HL-60 (cell line): Measurements from ENCODE around the gene CBX1.

Experiments used
- DNase-seq, 2 experiments: peaks; one replicate each; pipeline ENCODE4 v3.0.0-alpha.2; 2010 to 2020; ENCODE audit warnings: low read depth in 1 of 2, low spot score in 1 of 2
- H3K27ac ChIP-seq: fragments of 250-450 bp; sonication (Bioruptor Pico); replicated peaks from 2 replicates; pipeline ENCODE4 v1.5.1; 2020; ENCODE audit warnings: mild to moderate bottlenecking, moderate library complexity
- H3K27me3 ChIP-seq: fragments of 250-450 bp; sonication (Bioruptor Pico); 2 replicates; pipeline ENCODE4 v1.5.1; 2021; ENCODE audit warnings: mild to moderate bottlenecking, moderate library complexity; ENCODE audit not compliant: insufficient read depth, poor library complexity, severe bottlenecking
- H3K4me3 ChIP-seq: replicated peaks from 2 replicates; pipeline ENCODE4 v1.5.1; 2011; ENCODE audit warnings: mild to moderate bottlenecking, control low read depth, low read length; ENCODE audit not compliant: insufficient read depth
- GABPA ChIP-seq: IDR thresholded peaks from 2 replicates; pipeline ENCODE4 v1.6.1; 2012; ENCODE audit warnings: low read depth
- POLR2AphosphoS5 ChIP-seq: IDR thresholded peaks from 2 replicates; pipeline ENCODE4 v1.6.1; 2012; ENCODE audit warnings: low read depth
- SPI1 ChIP-seq: IDR thresholded peaks from 2 replicates; pipeline ENCODE4 v1.6.1; 2012; ENCODE audit warnings: low read depth, mild to moderate bottlenecking, borderline replicate concordance
- TF ChIP-seq, protein P1 (sequence below): IDR thresholded peaks from one replicate; pipeline ENCODE4 v1.5.1; 2011; ENCODE audit warnings: low read length, control low read depth, inconsistent platforms; ENCODE audit not compliant: insufficient read depth
- TF ChIP-seq, protein P2 (sequence below): IDR thresholded peaks from 2 replicates; pipeline ENCODE4 v1.6.1; 2012; ENCODE audit warnings: low read depth; ENCODE audit not compliant: insufficient replicate concordance

The CBX1 gene

DNA sequence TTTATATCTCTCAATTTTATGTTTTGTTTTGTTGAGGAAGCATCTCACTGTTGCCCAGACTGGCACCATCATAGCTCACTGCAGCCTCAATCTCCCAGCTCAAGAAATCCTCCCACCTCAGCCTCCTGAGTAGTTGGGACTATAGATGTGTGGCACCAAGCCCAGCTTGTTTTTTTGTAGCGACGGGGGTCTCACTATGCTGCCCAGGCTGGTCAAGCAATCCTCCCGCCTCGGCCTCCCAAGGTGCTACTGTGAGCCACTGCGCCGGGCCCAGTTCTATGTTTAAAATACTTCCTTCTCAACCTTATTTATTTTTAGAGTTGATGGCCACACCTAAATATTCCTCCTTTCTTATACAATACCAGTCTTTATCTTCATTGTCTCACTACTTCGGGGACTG lies 55.0 kb downstream of the CBX1 start:
- DNase-seq = no peak
- Histone ChIP-seq H3K27me3 (no peaks in the 10 kb centered on the region), H3K27ac (no peak overlapping the region), H3K4me3 (peak overlapping the region; percentile 50; the same call in 1 of the 2 replicates)
- TF ChIP-seq, protein P1, sequence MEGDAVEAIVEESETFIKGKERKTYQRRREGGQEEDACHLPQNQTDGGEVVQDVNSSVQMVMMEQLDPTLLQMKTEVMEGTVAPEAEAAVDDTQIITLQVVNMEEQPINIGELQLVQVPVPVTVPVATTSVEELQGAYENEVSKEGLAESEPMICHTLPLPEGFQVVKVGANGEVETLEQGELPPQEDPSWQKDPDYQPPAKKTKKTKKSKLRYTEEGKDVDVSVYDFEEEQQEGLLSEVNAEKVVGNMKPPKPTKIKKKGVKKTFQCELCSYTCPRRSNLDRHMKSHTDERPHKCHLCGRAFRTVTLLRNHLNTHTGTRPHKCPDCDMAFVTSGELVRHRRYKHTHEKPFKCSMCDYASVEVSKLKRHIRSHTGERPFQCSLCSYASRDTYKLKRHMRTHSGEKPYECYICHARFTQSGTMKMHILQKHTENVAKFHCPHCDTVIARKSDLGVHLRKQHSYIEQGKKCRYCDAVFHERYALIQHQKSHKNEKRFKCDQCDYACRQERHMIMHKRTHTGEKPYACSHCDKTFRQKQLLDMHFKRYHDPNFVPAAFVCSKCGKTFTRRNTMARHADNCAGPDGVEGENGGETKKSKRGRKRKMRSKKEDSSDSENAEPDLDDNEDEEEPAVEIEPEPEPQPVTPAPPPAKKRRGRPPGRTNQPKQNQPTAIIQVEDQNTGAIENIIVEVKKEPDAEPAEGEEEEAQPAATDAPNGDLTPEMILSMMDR = no peak
- TF ChIP-seq, protein P2, sequence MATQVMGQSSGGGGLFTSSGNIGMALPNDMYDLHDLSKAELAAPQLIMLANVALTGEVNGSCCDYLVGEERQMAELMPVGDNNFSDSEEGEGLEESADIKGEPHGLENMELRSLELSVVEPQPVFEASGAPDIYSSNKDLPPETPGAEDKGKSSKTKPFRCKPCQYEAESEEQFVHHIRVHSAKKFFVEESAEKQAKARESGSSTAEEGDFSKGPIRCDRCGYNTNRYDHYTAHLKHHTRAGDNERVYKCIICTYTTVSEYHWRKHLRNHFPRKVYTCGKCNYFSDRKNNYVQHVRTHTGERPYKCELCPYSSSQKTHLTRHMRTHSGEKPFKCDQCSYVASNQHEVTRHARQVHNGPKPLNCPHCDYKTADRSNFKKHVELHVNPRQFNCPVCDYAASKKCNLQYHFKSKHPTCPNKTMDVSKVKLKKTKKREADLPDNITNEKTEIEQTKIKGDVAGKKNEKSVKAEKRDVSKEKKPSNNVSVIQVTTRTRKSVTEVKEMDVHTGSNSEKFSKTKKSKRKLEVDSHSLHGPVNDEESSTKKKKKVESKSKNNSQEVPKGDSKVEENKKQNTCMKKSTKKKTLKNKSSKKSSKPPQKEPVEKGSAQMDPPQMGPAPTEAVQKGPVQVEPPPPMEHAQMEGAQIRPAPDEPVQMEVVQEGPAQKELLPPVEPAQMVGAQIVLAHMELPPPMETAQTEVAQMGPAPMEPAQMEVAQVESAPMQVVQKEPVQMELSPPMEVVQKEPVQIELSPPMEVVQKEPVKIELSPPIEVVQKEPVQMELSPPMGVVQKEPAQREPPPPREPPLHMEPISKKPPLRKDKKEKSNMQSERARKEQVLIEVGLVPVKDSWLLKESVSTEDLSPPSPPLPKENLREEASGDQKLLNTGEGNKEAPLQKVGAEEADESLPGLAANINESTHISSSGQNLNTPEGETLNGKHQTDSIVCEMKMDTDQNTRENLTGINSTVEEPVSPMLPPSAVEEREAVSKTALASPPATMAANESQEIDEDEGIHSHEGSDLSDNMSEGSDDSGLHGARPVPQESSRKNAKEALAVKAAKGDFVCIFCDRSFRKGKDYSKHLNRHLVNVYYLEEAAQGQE = no peak
- no peak for TF ChIP-seq GABPA
- no peak for TF ChIP-seq POLR2AphosphoS5
- no peak for TF ChIP-seq SPI1

DNA sequence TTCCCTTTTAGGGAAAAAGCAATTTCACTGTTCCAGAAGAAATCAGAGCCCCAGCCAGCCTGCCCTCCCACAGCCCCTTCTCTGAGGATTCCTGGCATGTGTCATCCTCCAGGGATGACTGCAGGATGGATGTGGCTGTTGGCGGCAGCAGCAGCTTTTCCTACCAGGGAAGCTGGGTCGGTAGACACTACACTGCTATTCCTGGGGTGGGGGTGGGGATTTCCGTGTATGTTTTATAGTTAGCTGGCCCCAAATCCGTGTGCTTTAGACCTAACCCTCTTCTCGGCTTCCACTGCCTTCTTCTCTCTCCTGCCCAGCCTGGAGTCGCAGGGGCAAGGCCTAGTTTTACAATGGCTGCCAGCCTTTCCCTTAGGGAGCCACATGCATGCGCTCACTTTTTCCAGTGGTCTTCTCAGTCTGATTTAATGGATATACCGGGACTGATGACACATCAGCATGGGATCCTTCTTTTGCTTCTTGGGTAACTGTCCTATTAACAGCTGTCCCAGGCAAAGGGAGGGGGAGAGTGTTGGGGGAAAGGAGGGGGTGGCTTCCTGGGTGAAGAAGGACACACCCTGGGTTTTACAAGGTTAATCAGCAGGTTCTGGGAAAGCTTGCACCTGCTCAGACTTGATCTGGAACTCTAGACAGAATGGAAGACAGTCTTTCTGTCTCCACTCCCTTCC lies 55.8 kb downstream of the CBX1 start:
- Histone ChIP-seq H3K4me3 (no peak overlapping the region), H3K27me3 (no peaks in the 10 kb centered on the region), H3K27ac (no peak overlapping the region)
- no peak for DNase-seq
- no peak for TF ChIP-seq GABPA
- no peak for TF ChIP-seq SPI1
- TF ChIP-seq, protein P2 = no peak
- no peak for TF ChIP-seq POLR2AphosphoS5
- TF ChIP-seq, protein P1 = no peak

DNA sequence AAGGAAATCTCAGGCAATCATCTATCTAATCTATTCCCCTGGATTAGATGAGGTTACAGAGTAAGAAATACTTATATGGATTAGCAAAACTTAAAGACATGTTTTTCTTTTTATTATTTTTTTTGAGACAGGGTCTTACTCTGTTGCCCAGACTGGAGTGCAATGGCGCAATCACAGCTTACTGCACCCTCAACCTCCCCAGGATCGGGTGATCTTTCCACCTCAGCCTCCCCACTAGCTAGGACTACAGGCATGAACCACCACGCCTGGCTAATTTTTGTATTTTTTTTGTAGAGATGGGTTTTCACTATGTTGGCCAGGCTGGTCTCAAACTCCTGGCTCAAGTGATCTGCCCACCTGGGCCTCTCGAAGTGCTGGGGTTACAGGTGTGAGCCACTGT lies 56.4 kb downstream of the CBX1 start:
- TF ChIP-seq, protein P1 = no peak
- TF ChIP-seq GABPA = no peak
- TF ChIP-seq, protein P2 = no peak
- no peak for TF ChIP-seq SPI1
- no peak for TF ChIP-seq POLR2AphosphoS5
- no peak for DNase-seq
- Histone ChIP-seq H3K4me3 (no peak overlapping the region), H3K27me3 (no peaks in the 10 kb centered on the region), H3K27ac (no peak overlapping the region)
